Right kidney (tissue), 1 donor: ENCODE measurements around the gene SLC7A10.
A peak's percentile ranks its signal among the peaks of the same experiment; 100 is the strongest.
"Not testable (repeated sequence)": the region's sequence is repeated elsewhere in the genome, so short reads cannot be mapped to it uniquely, and the experiment has no call there.

Experiments used
- DNase-seq: peaks from one replicate; pipeline ENCODE4 v3.0.0-alpha.2; 2016

Gene SLC7A10

DNA sequence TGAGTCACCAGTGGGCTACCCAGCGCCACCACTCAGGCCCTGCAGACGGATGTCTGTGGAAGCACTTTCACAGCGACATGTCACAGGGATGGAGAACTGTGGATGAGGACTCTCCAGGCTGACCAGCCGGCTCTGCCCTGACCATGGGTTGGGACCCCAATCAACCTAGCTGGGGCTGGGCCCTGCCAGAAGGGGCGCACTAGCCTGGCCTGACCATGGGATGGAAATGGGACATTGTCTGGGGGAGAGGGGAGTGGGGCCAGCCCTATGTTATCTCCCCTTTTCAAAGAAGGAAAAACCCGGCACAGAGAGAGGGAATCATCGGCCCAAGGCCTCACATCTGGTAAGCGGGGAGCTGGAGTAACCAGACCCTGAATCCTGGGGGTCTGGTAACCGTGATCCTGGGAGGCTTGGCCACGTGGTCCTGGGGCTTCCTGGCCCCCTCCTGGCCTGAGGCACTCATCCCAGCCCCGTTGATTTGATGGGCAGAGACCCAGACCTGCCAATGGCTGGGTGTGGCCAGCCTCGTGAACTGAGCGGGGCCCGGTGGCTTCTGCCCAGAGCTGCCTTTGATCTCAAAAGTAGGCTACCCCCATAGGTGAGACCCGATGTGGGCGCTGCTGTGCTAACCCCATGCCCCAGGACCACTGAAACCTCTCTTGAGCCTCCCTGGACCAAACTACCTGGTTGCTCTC is 11.2 kb upstream of the SLC7A10 start:
- no peak for DNase-seq

DNA sequence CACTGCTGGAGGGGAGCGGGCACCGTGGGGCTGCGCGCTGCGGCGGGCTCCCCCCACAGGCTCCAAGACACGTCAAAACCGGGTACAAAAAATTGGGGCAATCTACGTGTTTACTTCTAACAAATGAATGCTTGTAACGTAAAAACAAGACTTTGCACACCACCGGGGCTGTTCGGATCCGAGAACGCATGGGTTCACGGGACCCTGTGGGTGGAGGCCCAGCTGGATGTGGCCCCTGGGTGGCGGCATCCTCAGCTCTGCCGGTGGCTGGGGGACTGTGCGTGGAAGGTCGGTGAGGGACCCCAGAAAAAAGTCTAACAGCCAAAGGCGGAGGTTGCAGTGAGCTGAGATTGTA is 10.3 kb upstream of the SLC7A10 start:
- DNase-seq, result no peak

GRCh38 chr19:33235269-33235995 is 9.8 kb upstream of the SLC7A10 start:
- peak; percentile 39 for DNase-seq

DNA sequence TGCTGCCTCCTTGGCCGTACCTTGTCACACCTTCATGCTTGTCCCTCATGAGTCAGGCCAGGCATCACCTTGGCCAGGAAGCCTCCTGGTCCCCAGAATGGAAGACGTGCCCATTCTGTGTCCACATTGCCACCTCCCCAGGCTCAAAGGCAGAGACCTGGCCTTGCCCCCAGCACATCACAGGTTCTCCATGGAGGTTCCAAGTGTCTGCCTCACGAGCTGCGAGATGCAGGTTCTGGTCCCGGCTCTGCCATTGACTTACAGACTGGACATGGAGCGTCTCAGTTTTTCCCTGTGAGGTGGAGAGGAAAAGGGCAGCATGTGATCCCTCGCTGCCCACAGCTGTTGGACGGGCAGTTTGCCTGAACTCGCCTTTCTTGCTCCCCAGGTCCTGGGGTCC is 9.1 kb upstream of the SLC7A10 start:
- DNase-seq, result no peak

DNA sequence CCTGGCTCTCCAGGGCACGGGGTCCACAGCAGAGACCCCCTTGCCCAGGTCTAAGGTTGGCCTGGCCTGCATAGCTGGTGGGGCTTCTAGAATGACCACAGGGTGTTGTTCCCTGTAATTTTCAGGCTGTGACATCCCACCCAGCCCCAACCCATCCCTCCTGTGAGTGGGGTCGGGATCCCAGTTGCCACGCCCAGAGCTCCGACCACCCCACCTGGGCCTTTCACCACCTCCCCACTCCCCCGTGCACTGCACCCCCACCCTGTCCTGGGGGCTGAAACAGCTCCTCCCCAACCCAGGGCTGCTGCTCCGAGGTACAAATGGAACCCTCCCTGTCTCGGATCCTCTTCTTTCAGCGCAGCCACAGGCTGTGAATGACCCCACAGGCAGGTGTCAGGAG is 8.4 kb upstream of the SLC7A10 start:
- DNase-seq, result no peak

GRCh38 chr19:33233056-33233873 is 7.6 kb upstream of the SLC7A10 start:
- no peak for DNase-seq

DNA sequence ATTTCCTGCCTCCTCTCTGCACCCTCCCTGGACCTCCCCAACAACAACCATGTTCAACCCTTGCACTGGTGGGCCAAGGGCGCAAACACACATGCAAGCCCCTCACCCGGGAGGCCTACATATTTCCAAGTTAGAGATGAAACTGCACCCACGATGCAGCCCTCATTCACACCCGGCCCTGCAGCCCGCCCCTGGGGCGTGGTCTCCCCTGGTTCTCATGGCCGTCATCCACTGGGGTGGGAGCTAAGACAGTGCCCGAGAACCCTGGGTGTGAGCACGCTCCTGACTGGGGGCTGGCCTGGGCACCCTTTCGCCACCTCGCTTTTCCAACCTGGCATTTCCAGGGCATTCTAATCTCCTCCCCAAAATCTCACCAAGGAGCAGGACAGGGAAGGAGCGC is 7.0 kb upstream of the SLC7A10 start:
- no peak for DNase-seq

- DNase-seq, result no peak
These were observed 5.9 kb upstream of the SLC7A10 start for GRCh38 chr19:33231511-33231910.

DNA sequence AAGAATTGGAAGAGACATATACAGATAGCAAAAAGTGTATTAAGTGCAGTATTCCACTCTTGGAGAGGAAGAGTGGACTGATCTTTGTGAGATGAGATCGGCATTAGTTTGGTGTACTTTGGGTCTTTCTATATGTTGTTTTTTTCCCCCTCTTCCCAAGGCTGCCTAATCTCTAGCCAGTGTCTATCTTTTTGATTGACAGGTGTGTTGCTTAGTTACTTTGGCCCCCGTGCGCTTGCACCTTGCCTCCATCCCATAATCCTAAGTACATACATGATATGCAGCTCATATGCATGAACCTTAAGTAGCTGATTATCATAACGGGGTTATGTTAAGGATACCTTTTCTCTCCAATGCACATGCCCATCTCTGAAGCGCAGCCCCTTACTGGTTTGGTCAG is 4.3 kb upstream of the SLC7A10 start:
- no peak for DNase-seq

DNA sequence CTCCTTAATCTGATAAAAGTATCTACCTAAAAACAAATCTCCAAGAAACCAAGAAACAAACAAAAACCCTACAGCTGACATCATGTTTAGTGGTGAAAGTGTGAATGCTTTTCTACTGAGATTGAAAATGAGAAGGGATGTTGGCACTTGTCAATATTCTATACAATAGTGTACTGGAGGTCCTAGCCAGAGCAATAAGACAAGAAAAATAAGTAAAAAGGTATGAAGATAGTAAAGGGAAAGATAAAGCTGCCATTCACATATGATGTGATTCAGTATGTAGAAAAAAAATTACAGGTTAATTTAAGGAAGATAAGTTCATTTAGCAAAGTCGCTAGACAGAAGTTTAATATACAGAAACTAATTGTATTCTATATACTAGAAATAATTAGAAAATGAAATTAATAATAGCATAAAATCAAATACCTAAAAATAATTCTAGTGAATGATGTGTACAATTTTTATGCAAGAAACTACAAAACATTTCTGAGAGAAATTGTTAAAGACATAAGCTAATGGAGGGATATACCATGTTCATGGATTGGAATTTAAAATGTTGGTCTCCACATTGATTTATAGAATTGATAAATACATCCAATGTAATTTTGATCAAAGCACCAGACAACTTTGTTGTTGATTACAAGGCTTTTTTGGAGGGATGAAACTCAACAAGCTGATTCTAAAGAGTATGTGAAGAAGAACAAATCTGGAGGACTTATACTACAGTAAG is 2.4 kb upstream of the SLC7A10 start:
- DNase-seq, result no peak

- DNase-seq, result no peak
These were observed 1.6 kb upstream of the SLC7A10 start for GRCh38 chr19:33227242-33227650.

DNA sequence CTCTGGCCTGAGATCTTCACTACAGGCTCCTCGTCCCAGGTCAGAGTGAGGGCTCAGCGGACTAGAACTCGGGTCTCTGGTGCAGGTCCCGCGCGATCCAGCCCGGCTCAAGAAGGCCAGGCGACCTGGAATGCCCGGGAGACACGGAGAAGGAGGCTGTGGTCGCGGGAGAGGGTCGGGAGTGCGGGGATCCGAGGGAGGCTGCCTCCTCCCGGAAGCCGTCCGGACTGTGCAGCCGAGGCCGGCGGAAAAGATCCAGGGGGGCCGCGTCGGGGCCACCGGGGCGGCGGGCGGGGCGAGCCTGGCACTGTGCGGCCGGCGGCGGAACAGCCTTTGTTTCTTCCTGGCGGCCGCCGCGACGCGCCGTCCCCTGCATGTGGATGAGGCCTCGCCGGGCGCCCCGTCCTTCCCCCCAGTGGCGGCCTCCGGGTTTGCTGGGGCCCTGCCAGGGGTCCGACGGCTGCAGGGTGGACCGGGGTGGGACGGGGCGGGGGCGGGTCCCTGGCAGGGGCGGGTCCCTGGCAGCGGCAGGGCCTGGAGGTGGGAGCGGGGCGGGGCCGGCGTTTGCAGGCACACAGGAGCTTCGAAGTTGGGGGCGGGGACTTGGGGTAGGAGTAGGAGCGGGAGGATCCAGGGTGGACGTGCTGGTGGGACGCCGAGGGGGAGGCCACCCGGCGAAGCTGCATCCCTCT is 1.0 kb upstream of the SLC7A10 start:
- peak; percentile 25 for DNase-seq

DNA sequence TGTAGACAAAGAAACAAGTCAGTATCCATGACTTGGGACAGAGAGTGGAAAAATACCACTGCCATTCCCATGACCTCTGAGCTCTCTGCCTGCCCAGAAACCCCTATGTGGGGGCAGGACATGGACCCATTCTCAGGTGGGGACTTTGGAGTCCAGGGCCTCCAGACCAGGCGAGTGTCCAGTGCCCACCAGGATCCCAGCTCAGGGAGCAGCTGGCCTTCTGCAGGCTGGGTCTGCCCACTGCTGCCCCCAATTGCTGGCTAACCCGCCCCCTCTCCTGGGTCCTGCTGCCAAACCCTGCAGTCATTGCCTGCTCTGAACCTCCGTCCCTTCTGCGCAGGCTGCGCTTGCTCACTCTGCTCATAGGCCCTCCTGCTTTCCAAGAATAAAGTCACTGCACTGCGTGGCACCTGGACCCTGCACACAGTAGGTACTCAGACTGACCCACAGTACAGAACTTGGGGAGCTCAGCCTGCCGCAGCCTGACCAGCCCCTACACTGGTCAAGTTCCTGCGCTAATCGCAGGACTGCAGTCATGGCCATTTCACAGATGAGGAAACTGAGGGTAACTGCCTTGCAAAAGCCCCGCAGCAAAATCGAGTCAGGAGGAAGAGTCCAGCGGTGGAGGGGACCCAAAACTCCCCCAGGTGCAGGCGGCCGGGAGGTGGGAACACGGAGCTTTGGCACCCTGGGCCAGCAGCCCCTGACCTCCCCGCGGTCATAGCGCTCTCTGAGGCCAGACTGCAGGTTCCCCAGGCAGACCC is 774 bp downstream of the SLC7A10 start:
- DNase-seq, result no peak

- not testable (repeated sequence) for DNase-seq
These were observed 3.4 kb downstream of the SLC7A10 start for GRCh38 chr19:33222255-33222654.

DNA sequence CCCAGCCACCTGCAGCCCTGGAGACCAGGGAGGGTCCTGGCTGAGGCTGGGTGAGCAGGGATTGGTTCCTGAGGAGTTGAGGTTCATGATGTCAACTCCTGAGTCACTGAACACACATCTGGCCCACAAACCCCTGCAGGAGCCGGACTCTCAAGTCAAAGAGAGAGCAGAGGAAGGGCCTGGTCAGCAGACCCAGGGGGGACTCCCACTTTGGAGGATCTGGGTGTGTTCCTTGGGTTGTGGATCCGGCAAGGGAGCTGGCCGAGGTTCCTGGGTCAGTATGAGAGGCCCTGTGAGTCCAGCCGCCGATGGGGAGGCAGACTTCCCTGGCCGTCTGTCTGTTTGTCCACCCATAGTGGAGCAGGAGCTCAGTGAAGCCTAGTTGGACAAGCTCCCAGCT is 4.0 kb downstream of the SLC7A10 start:
- DNase-seq, result no peak

DNA sequence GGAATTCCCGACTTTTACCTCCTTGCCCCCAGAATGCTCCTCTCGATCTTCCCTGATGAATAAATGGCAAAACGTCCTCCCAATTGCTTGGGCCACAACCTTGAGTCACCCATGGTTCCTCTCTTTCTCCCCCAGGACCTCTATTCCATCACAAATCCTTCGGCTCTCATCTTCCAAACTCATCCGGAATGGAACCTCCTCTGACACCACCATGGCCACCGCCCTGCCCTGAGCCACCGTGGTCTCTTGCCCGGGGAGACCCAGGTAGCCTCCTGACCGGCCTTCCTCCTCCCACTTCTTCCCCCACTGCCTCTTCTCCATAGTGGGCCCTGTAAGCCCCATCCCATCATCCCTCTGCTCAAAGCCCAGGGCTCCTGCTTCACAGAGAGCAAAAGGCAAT is 4.9 kb downstream of the SLC7A10 start:
- DNase-seq, result no peak

DNA sequence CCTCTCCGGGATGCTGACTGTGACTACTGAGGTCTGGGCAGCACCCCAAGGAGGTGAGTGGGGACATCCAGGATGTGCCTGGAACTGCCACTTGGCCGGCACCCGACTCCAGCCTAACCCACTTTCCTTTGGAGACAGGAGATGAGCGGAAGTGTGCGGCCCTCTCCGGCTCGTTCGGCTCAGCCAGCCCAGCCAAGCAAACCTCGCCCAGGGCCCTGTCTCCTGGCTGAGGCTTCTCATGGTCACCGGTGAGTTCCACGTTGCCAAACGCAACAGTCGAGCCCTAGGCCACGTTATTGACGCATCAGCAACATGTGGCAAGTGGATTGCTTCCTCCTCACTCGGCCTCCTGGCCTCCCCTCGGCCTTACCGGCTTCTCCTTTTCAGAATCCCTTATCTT is 5.5 kb downstream of the SLC7A10 start:
- DNase-seq, result no peak

GRCh38 chr19:33219261-33219815 is 6.3 kb downstream of the SLC7A10 start:
- no peak for DNase-seq

- no peak for DNase-seq
These were observed 7.8 kb downstream of the SLC7A10 start for GRCh38 chr19:33217881-33218280.

DNA sequence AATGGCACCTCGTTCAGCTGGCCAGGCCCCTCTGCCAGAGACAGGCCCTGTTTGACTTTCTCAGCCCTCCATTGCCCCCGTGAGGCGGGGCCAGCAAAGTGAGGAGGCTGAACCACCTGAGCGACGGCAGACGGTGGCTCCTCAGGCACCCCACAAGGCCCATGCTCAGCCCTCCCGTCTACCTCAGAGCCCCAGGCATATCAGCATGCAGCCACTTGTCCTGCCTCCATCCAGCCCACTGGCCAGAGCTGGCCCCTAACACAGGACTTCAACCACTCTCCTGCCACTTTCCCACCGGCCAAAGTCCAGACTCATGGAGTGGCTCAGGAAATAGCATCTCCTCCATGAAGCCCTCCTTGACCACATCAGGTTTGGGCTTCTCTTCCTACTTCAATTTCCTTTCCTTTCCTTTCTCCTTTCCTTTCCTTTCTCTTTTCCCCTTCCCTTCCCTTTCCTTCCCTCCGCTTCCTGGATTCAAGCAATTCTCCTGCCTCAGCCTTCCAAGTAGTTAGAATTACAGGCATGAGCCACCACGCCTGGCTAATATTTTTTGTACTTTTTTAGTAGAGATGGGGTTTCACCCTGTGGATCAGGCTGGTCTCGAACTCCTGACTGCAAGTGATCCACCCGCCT is 9.3 kb downstream of the SLC7A10 start:
- DNase-seq, result no peak
